ENCODE data around the gene AIP.

- TF ChIP-seq CTCF (IDR thresholded peaks at IDR 0.05) (no peak), POLR2A (IDR thresholded peaks at IDR 0.05) (no peak)
These were observed 38.3 kb downstream of the AIP start for GRCh38 chr11:67520856-67521824.
